ENCODE data around the gene LEFTY2.
"Not testable (repeated sequence)": the region's sequence is repeated elsewhere in the genome, so short reads cannot be mapped to it uniquely, and the experiment has no call there.

DNA sequence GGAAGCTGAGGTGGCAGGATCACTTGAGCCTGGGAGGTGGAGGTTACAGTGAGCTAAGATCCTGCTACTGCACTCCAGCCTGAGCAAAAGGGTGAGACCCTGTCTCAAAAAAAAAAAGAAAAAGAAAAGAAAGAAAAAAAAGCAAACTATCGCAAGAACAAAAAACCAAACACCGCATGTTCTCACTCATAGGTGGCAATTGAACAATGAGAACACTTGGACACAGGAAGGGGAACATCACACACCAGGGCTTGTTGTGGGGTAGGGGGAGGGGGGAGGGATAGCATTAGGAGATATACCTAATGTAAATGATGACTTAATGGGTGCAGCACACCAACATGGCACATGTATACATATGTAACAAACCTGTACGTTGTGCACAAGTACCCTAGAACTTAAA is 11.6 kb downstream of the LEFTY2 start:
- not testable (repeated sequence) for TF ChIP-seq POLR2A (IDR thresholded peaks at IDR 0.05)
- TF ChIP-seq, protein P1, sequence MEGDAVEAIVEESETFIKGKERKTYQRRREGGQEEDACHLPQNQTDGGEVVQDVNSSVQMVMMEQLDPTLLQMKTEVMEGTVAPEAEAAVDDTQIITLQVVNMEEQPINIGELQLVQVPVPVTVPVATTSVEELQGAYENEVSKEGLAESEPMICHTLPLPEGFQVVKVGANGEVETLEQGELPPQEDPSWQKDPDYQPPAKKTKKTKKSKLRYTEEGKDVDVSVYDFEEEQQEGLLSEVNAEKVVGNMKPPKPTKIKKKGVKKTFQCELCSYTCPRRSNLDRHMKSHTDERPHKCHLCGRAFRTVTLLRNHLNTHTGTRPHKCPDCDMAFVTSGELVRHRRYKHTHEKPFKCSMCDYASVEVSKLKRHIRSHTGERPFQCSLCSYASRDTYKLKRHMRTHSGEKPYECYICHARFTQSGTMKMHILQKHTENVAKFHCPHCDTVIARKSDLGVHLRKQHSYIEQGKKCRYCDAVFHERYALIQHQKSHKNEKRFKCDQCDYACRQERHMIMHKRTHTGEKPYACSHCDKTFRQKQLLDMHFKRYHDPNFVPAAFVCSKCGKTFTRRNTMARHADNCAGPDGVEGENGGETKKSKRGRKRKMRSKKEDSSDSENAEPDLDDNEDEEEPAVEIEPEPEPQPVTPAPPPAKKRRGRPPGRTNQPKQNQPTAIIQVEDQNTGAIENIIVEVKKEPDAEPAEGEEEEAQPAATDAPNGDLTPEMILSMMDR (IDR thresholded peaks at IDR 0.05), result not testable (repeated sequence)

Measured in adrenal gland (tissue), 5 donors.